IMR-90 (cell line): Measurements from ENCODE around the gene SULT1B1. TPM values are rescaled to one million over a fixed set of nuclear protein-coding genes. Genes with fewer than 3 reads are reported as not detected.

Experiments
- ATAC-seq: fragments of 200-7000 bp; cut with Tn5 transposase; 2 replicates; pipeline ENCODE4 v1.9.1; 2020; ENCODE audit warnings: low read depth, mild to moderate bottlenecking, moderate library complexity
- BruUV-seq: library from RNA; stranded (reverse); fragments of 400-500 nt; replicated peaks from 2 replicates; lab custom pipeline; 2021; lab: Mats Ljungman, UMichigan
- CTCF ChIA-PET: fragments of 300-600 bp; formaldehyde crosslinking; extraction: SDS; loops from one replicate; lab custom pipeline; 2021; ENCODE audit warnings: antibody characterized with exemption; lab: Yijun Ruan, JAX
- POLR2A ChIA-PET: fragments of 300-600 bp; sonication (Branson Sonifier 250); formaldehyde crosslinking; loops from one replicate; lab custom pipeline; 2022; ENCODE audit warnings: antibody characterized with exemption; ENCODE audit not compliant: unreplicated experiment; lab: Charles Lee
- DNase-seq: peaks from one replicate; pipeline ENCODE4 v3.0.0; 2013
- H2AFZ ChIP-seq: replicated peaks from 2 replicates; pipeline ENCODE3; 2013; ENCODE audit warnings: low read length, mild to moderate bottlenecking; ENCODE audit not compliant: poor library complexity
- H2AK5ac ChIP-seq: 2 replicates; pipeline ENCODE4 v1.6.1; 2013; ENCODE audit warnings: low read depth, low read length, inconsistent platforms
- H2AK9ac ChIP-seq: replicated peaks from 2 replicates; pipeline ENCODE3; 2013; ENCODE audit warnings: mild to moderate bottlenecking, low read depth, low read length, moderate library complexity; ENCODE audit not compliant: poor library complexity
- H2BK120ac ChIP-seq: 2 replicates; pipeline ENCODE4 v1.6.1; 2013; ENCODE audit warnings: low read depth, low read length, inconsistent platforms
- H2BK15ac ChIP-seq: 3 replicates; pipeline ENCODE4 v1.6.1; 2013; ENCODE audit warnings: low read depth, low read length, inconsistent platforms
- H2BK20ac ChIP-seq: 2 replicates; pipeline ENCODE4 v1.6.1; 2013; ENCODE audit warnings: low read depth, mild to moderate bottlenecking, inconsistent platforms, low read length, moderate library complexity
- H2BK5ac ChIP-seq: 2 replicates; pipeline ENCODE4 v1.6.1; 2013; ENCODE audit warnings: mild to moderate bottlenecking, low read depth, low read length, inconsistent platforms; ENCODE audit not compliant: poor library complexity, severe bottlenecking
- H3K14ac ChIP-seq: replicated peaks from 2 replicates; pipeline ENCODE4 v1.6.1; 2013; ENCODE audit warnings: low read depth, low read length, inconsistent platforms
- H3K18ac ChIP-seq: 2 replicates; pipeline ENCODE4 v1.6.1; 2013; ENCODE audit warnings: low read depth, low read length, control low read depth
- H3K23ac ChIP-seq: 2 replicates; pipeline ENCODE4 v1.6.1; 2013; ENCODE audit warnings: low read depth, low read length, inconsistent platforms
- H3K27ac ChIP-seq: 2 replicates; pipeline ENCODE4 v1.5.1; 2013; ENCODE audit warnings: mild to moderate bottlenecking, control low read depth, low read length; ENCODE audit not compliant: insufficient read depth
- H3K27me3 ChIP-seq: 2 replicates; pipeline ENCODE4 v1.6.1; 2013; ENCODE audit warnings: low read length; ENCODE audit not compliant: control insufficient read depth, insufficient read depth
- H3K36me3 ChIP-seq: 2 replicates; pipeline ENCODE4 v1.6.1; 2013; ENCODE audit warnings: low read length, mixed read lengths; ENCODE audit not compliant: control insufficient read depth, insufficient read depth
- H3K4ac ChIP-seq: 2 replicates; pipeline ENCODE4 v1.6.1; 2013; ENCODE audit warnings: low read depth, low read length, inconsistent platforms
- H3K4me1 ChIP-seq: 2 replicates; pipeline ENCODE4 v1.6.1; 2013; ENCODE audit warnings: low read length, mixed read lengths; ENCODE audit not compliant: control insufficient read depth, insufficient read depth
- H3K4me2 ChIP-seq: 2 replicates; pipeline ENCODE4 v1.6.1; 2013; ENCODE audit warnings: low read depth, mild to moderate bottlenecking, control low read depth, low read length, moderate library complexity
- H3K4me3 ChIP-seq: 2 replicates; pipeline ENCODE4 v1.5.1; 2013; ENCODE audit warnings: low read depth, mild to moderate bottlenecking, control low read depth, low read length, moderate library complexity; ENCODE audit not compliant: insufficient read depth
- H3K56ac ChIP-seq: 2 replicates; pipeline ENCODE4 v1.6.1; 2013; ENCODE audit warnings: low read length, inconsistent platforms; ENCODE audit not compliant: insufficient read depth; ENCODE audit errors: extremely low read depth
- H3K79me1 ChIP-seq, 2 experiments: 2 replicates each; pipeline ENCODE4 v1.6.1; 2013; ENCODE audit warnings: low read length in 2 of 2, inconsistent platforms in 1 of 2, low read depth in 1 of 2
- H3K9ac ChIP-seq: 2 replicates; pipeline ENCODE4 v1.6.1; 2013; ENCODE audit warnings: low read depth, low read length, control low read depth
- H3K9me1 ChIP-seq: 2 replicates; pipeline ENCODE4 v1.6.1; 2013; ENCODE audit warnings: low read length, inconsistent platforms; ENCODE audit not compliant: insufficient read depth
- H3K9me3 ChIP-seq: 2 replicates; pipeline ENCODE4 v1.6.1; 2013; ENCODE audit warnings: low read length; ENCODE audit not compliant: control insufficient read depth, insufficient read depth
- H4K20me1 ChIP-seq: 2 replicates; pipeline ENCODE4 v1.6.1; 2013; ENCODE audit warnings: low read length, inconsistent platforms; ENCODE audit not compliant: insufficient read depth
- H4K5ac ChIP-seq: 2 replicates; pipeline ENCODE4 v1.6.1; 2013; ENCODE audit warnings: mild to moderate bottlenecking, low read depth, low read length, control low read depth
- H4K8ac ChIP-seq, 2 experiments: 2 replicates each; pipeline ENCODE4 v1.6.1; 2013; ENCODE audit warnings: low read depth in 2 of 2, low read length in 2 of 2, control low read depth in 1 of 2, inconsistent platforms in 1 of 2
- H4K91ac ChIP-seq: 2 replicates; pipeline ENCODE4 v1.6.1; 2013; ENCODE audit warnings: low read depth, low read length, inconsistent platforms; ENCODE audit not compliant: insufficient read depth
- BHLHE40 ChIP-seq: fragments of 150-350 bp; IDR thresholded peaks from 2 replicates; pipeline ENCODE4 v1.6.1; 2016; ENCODE audit warnings: mild to moderate bottlenecking, low read depth, low read length
- CEBPB ChIP-seq: IDR thresholded peaks from 2 replicates; pipeline ENCODE4 v1.6.1; 2012; ENCODE audit warnings: low read depth, low read length, improper control_type of control experiment
- ELK1 ChIP-seq: fragments of 150-350 bp; IDR thresholded peaks from 2 replicates; pipeline ENCODE4 v1.6.1; 2016; ENCODE audit warnings: low read depth, mild to moderate bottlenecking, low read length, moderate library complexity, borderline replicate concordance
- FOS ChIP-seq: fragments of 150-350 bp; IDR thresholded peaks from 2 replicates; pipeline ENCODE4 v1.6.1; 2016; ENCODE audit warnings: low read depth, low read length
- MAFK ChIP-seq: IDR thresholded peaks from 2 replicates; pipeline ENCODE4 v1.6.1; 2012; ENCODE audit warnings: low read depth, low read length, improper control_type of control experiment
- MAZ ChIP-seq: IDR thresholded peaks from 2 replicates; pipeline ENCODE4 v1.6.1; 2012; ENCODE audit warnings: low read depth, mild to moderate bottlenecking, low read length, improper control_type of control experiment, moderate library complexity, borderline replicate concordance
- MXI1 ChIP-seq: IDR thresholded peaks from 2 replicates; pipeline ENCODE4 v1.6.1; 2012; ENCODE audit warnings: low read depth, mild to moderate bottlenecking, low read length, moderate library complexity, borderline replicate concordance
- NFE2L2 ChIP-seq: fragments of 150-350 bp; IDR thresholded peaks from 2 replicates; pipeline ENCODE4 v1.6.1; 2016; ENCODE audit warnings: low read depth, mild to moderate bottlenecking, low read length
- POLR2A ChIP-seq: IDR thresholded peaks from 2 replicates; pipeline ENCODE4 v1.6.1; 2012; ENCODE audit warnings: mild to moderate bottlenecking, low read depth, low read length
- RAD21 ChIP-seq: IDR thresholded peaks from 2 replicates; pipeline ENCODE4 v1.6.1; 2012; ENCODE audit warnings: low read length, improper control_type of control experiment
- RCOR1 ChIP-seq: IDR thresholded peaks from 2 replicates; pipeline ENCODE4 v1.6.1; 2012; ENCODE audit warnings: mild to moderate bottlenecking, low read length, improper control_type of control experiment; ENCODE audit not compliant: insufficient replicate concordance
- RFX5 ChIP-seq: IDR thresholded peaks from 2 replicates; pipeline ENCODE4 v1.8.0; 2012; ENCODE audit warnings: low read depth, mild to moderate bottlenecking, low read length, moderate library complexity
- SMC3 ChIP-seq: fragments of 150-350 bp; IDR thresholded peaks from 2 replicates; pipeline ENCODE4 v1.6.1; 2016; ENCODE audit warnings: low read depth, mild to moderate bottlenecking, antibody characterized with exemption, low read length, moderate library complexity
- WGBS, 2 experiments: methylation state at CpG; one replicate each; pipeline versions ENCODE4 v1.1.5 to v1.1.7; 2013; ENCODE audit warnings: missing lambda C conversion rate in 2 of 2; ENCODE audit not compliant: insufficient read length in 1 of 2; ENCODE audit errors: extremely low coverage in 2 of 2; 5-methylcytosine and 5-hydroxymethylcytosine counted together
- dilution Hi-C: fragments of 300-500 bp; cut with HindIII; formaldehyde crosslinking; loops from one replicate; pipeline ENCODE4 v1.14.3; 2018; ENCODE audit warnings: low sequenced_read_pairs; ENCODE audit not compliant: unreplicated experiment
- in situ Hi-C: fragments of 300-500 bp; cut with MboI; formaldehyde crosslinking; loops from 3 replicates; pipeline ENCODE4 v1.14.3; 2019; ENCODE audit warnings: low sequenced_read_pairs, inconsistent platforms, mixed read lengths
- intact Hi-C: fragments of 100-400 bp; cut with micrococcal nuclease; formaldehyde crosslinking; loops from 2 replicates; pipeline ENCODE4 v1.10.0; 2022
- polyA plus RNA-seq, 3 experiments: library from polyadenylated mRNA; depleted of rRNA; stranded (reverse); fragments of >200 nt; gene quantifications; 2 replicates each; pipeline ENCODE4 v1.2.3, GENCODE V29; 2012; ENCODE audit warnings: low replicate concordance in 1 of 3
- total RNA-seq: library from RNA; depleted of rRNA; stranded (reverse); fragments of >200 nt; gene quantifications from 2 replicates; pipeline ENCODE4 v1.2.3, GENCODE V29; 2012
- TF ChIP-seq, protein P1 (sequence below): fragments of 150-350 bp; IDR thresholded peaks from 2 replicates; pipeline ENCODE4 v1.6.1; 2017; ENCODE audit warnings: mild to moderate bottlenecking, antibody characterized with exemption, low read length, low read depth
- TF ChIP-seq, protein P2 (sequence below): conservative IDR thresholded peaks from 2 replicates; pipeline ENCODE4 v1.5.1; 2012; ENCODE audit warnings: mild to moderate bottlenecking, low read depth, low read length, improper control_type of control experiment

SULT1B1 gene
- total and polyA plus RNA-seq, 2 of the 4 experiments (the other 2 are of a cell fraction): 0.05 to 0.18 TPM

DNA sequence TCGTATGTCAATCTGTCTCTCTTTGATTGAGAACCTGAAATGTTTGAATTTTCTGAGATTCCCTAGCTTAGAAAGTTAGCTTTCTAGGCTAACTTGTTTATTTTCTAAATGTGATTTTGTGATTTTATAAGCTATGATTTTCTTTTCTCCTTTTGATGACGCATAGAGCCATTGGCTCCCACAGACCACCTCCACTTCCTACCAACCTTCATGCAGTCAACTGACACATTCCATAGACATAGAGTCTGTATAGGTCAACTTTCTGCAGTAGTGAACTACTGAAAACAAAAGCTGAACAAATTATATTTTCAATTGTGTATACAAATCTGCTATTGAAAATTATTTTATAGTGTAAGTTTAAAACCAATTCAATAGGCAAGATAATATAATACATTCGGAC, 2.8 kb upstream of the SULT1B1 start:
- no peak overlapping the region for H2BK120ac ChIP-seq
- H2BK15ac ChIP-seq: no peak overlapping the region
- H3K14ac ChIP-seq: no peak overlapping the region
- no peak overlapping the region for H3K4me3 ChIP-seq
- CTCF ChIA-PET: no interaction called here
- dilution Hi-C loops: no loop called here
- H2BK20ac ChIP-seq: no peak overlapping the region
- no peaks in the 10 kb centered on the region for H3K27me3 ChIP-seq
- H4K91ac ChIP-seq: no peak overlapping the region
- BruUV-seq: no TSS peak
- H2AFZ ChIP-seq: no peak overlapping the region
- no peak overlapping the region for H3K27ac ChIP-seq
- H3K9me3 ChIP-seq: no peaks in the 10 kb centered on the region
- H3K18ac ChIP-seq: no peak overlapping the region
- TF ChIP-seq CEBPB (no peak), MXI1 (no peak), RCOR1 (no peak), POLR2A (no peak), NFE2L2 (no peak), RFX5 (no peak), RAD21 (no peak), BHLHE40 (no peak), MAFK (no peak), SMC3 (no peak), ELK1 (no peak), MAZ (no peak), FOS (no peak)
- TF ChIP-seq, protein P1, sequence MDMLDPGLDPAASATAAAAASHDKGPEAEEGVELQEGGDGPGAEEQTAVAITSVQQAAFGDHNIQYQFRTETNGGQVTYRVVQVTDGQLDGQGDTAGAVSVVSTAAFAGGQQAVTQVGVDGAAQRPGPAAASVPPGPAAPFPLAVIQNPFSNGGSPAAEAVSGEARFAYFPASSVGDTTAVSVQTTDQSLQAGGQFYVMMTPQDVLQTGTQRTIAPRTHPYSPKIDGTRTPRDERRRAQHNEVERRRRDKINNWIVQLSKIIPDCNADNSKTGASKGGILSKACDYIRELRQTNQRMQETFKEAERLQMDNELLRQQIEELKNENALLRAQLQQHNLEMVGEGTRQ: no peak
- TF ChIP-seq, protein P2, sequence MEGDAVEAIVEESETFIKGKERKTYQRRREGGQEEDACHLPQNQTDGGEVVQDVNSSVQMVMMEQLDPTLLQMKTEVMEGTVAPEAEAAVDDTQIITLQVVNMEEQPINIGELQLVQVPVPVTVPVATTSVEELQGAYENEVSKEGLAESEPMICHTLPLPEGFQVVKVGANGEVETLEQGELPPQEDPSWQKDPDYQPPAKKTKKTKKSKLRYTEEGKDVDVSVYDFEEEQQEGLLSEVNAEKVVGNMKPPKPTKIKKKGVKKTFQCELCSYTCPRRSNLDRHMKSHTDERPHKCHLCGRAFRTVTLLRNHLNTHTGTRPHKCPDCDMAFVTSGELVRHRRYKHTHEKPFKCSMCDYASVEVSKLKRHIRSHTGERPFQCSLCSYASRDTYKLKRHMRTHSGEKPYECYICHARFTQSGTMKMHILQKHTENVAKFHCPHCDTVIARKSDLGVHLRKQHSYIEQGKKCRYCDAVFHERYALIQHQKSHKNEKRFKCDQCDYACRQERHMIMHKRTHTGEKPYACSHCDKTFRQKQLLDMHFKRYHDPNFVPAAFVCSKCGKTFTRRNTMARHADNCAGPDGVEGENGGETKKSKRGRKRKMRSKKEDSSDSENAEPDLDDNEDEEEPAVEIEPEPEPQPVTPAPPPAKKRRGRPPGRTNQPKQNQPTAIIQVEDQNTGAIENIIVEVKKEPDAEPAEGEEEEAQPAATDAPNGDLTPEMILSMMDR: no peak
- no peak for ATAC-seq
- WGBS, 2 experiments: no CpG with 5 or more reads among the region's 3 CpGs
- no peak overlapping the region for H3K9ac ChIP-seq
- no peak overlapping the region for H3K56ac ChIP-seq
- H3K4ac ChIP-seq: no peak overlapping the region
- no peak overlapping the region for H4K8ac ChIP-seq
- H3K4me1 ChIP-seq: no peaks in the 10 kb centered on the region
- H3K23ac ChIP-seq: no peak overlapping the region
- no peak overlapping the region for H2BK5ac ChIP-seq
- H4K5ac ChIP-seq: no peak overlapping the region
- intact Hi-C loops: no loop called here
- no peaks in the 10 kb centered on the region for H4K20me1 ChIP-seq
- H2AK9ac ChIP-seq: no peak overlapping the region
- no peaks in the 10 kb centered on the region for H3K79me1 ChIP-seq
- H3K36me3 ChIP-seq: no peaks in the 10 kb centered on the region
- in situ Hi-C loops: no loop called here
- no peaks in the 10 kb centered on the region for H3K9me1 ChIP-seq
- POLR2A ChIA-PET: no interaction called here
- H3K4me2 ChIP-seq: no peak overlapping the region
- DNase-seq: no peak
- no peak overlapping the region for H2AK5ac ChIP-seq
